ENCODE results near the gene ZBTB25.

The ZBTB25 gene

GRCh38 chr14:64541972-64542835 is 38.6 kb upstream of the ZBTB25 start:
- Histone ChIP-seq H3K9me3 (ENCODE audit: insufficient read depth, low read length, severe bottlenecking) (no peaks in the 10 kb centered on the region), H2AFZ (ENCODE audit: low read depth, low read length) (no peak overlapping the region), H3K4me1 (ENCODE audit: insufficient read depth, low read length) (no peaks in the 10 kb centered on the region), H3K36me3 (ENCODE audit: insufficient read depth, low read length) (no peaks in the 10 kb centered on the region), H3K79me2 (ENCODE audit: insufficient read depth, low read length) (no peaks in the 10 kb centered on the region), H3K4me2 (ENCODE audit: insufficient read depth, low read length) (no peak overlapping the region), H3K9ac (ENCODE audit: low read depth, low read length) (no peak overlapping the region), H4K20me1 (ENCODE audit: insufficient read depth, low read length) (no peaks in the 10 kb centered on the region), H3K27ac (ENCODE audit: low read length) (no peak overlapping the region), H3K4me3 (ENCODE audit: low read depth in 1 of 2, low read length in 2 of 2) (no peak overlapping the region), H3K27me3 (ENCODE audit: insufficient read depth, low read length, poor library complexity) (no peaks in the 10 kb centered on the region)
- TF ChIP-seq CTCF (IDR thresholded peaks at IDR 0.05; ENCODE audit: borderline replicate concordance, extremely low read depth, low read length, poor library complexity, severe bottlenecking): no peak
- no peak for TF ChIP-seq EZH2 (IDR thresholded peaks at IDR 0.05; ENCODE audit: borderline replicate concordance, low read depth, low read length, severe bottlenecking)
- ATAC-seq (ENCODE audit: insufficient read depth, low read depth): no peak
- no peak for DNase-seq

GRCh38 chr14:64541261-64541971 is 37.8 kb upstream of the ZBTB25 start:
- H2AFZ ChIP-seq (ENCODE audit: low read depth, low read length): no peak overlapping the region

GRCh38 chr14:64540208-64541202 is 36.9 kb upstream of the ZBTB25 start, which contains the start of gene HSPA2:
Gene HSPA2, plus strand, starts transcription at chr14:64540741. Its CDS starts 109 bp downstream, at chr14:64540850.
- Histone ChIP-seq H3K4me2 (ENCODE audit: insufficient read depth, low read length) (no peak within 1 kb of the TSS), H3K4me3 (ENCODE audit: low read depth in 1 of 2, low read length in 2 of 2) (no peak within 1 kb of the TSS), H3K27ac (ENCODE audit: low read length) (no peak within 1 kb of the TSS), H3K36me3 (ENCODE audit: insufficient read depth, low read length) (no peaks in the 10 kb centered on the region), H3K4me1 (ENCODE audit: insufficient read depth, low read length) (no peaks in the 10 kb centered on the region), H3K79me2 (ENCODE audit: insufficient read depth, low read length) (no peaks in the 10 kb centered on the region), H3K9me3 (ENCODE audit: insufficient read depth, low read length, severe bottlenecking) (no peaks in the 10 kb centered on the region), H4K20me1 (ENCODE audit: insufficient read depth, low read length) (no peaks in the 10 kb centered on the region), H3K27me3 (ENCODE audit: insufficient read depth, low read length, poor library complexity) (no peaks in the 10 kb centered on the region), H2AFZ (ENCODE audit: low read depth, low read length) (no peak within 1 kb of the TSS), H3K9ac (ENCODE audit: low read depth, low read length) (no peak within 1 kb of the TSS)
- TF ChIP-seq CTCF (IDR thresholded peaks at IDR 0.05; ENCODE audit: borderline replicate concordance, extremely low read depth, low read length, poor library complexity, severe bottlenecking): no peak
- TF ChIP-seq EZH2 (IDR thresholded peaks at IDR 0.05; ENCODE audit: borderline replicate concordance, low read depth, low read length, severe bottlenecking): no peak
- ATAC-seq (ENCODE audit: insufficient read depth, low read depth) (no peak), DNase-seq (no peak)

More at GRCh38 chr14:64541261-64541971, 37.8 kb upstream of the ZBTB25 start:
- H3K79me2 ChIP-seq (ENCODE audit: insufficient read depth, low read length): no peaks in the 10 kb centered on the region
- no peak overlapping the region for H3K4me2 ChIP-seq (ENCODE audit: insufficient read depth, low read length)
- no peaks in the 10 kb centered on the region for H4K20me1 ChIP-seq (ENCODE audit: insufficient read depth, low read length)
- TF ChIP-seq EZH2 (IDR thresholded peaks at IDR 0.05; ENCODE audit: borderline replicate concordance, low read depth, low read length, severe bottlenecking) (no peak), CTCF (IDR thresholded peaks at IDR 0.05; ENCODE audit: borderline replicate concordance, extremely low read depth, low read length, poor library complexity, severe bottlenecking) (no peak)
- no peaks in the 10 kb centered on the region for H3K9me3 ChIP-seq (ENCODE audit: insufficient read depth, low read length, severe bottlenecking)
- no peaks in the 10 kb centered on the region for H3K4me1 ChIP-seq (ENCODE audit: insufficient read depth, low read length)
- no peaks in the 10 kb centered on the region for H3K36me3 ChIP-seq (ENCODE audit: insufficient read depth, low read length)
- DNase-seq (no peak), ATAC-seq (ENCODE audit: insufficient read depth, low read depth) (no peak)
- H3K4me3 ChIP-seq (ENCODE audit: low read depth in 1 of 2, low read length in 2 of 2): no peak overlapping the region
- H3K27me3 ChIP-seq (ENCODE audit: insufficient read depth, low read length, poor library complexity): no peaks in the 10 kb centered on the region
- H3K9ac ChIP-seq (ENCODE audit: low read depth, low read length): no peak overlapping the region
- H3K27ac ChIP-seq (ENCODE audit: low read length): no peak overlapping the region
